NT2/D1 (cell line): Measurements from ENCODE around the gene SHMT1.

Experiments used
- YY1 ChIP-seq: IDR thresholded peaks from 2 replicates; pipeline ENCODE4 v1.6.1; 2011; ENCODE audit not compliant: insufficient read length, insufficient read depth
- ZNF274 ChIP-seq: IDR thresholded peaks from 2 replicates; pipeline ENCODE4 v1.6.1; 2011; ENCODE audit warnings: mild to moderate bottlenecking, low read depth, low read length

DNA sequence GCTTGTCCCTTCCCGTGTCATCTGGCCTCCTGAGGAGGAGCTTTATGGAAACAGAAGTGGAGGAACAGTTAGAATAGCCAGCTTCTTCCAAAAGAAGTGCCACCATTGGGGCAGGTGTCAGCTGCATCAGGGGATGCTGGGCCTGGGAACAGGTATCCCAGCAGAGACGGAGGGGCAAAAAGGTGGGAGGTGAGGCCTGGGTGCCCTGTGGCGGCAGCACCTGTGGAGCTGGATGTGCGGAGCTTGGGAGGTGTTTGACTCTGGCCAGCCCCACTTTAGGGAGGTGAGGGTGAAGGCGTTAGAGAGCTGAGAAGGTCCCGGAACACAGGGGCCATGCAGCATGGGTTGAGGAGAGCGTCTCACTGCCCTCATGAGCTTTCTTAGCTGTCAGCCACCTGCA is 43.0 kb downstream of the SHMT1 start:
- no peak for TF ChIP-seq ZNF274
- no peak for TF ChIP-seq YY1
